Stimulated activated CD4-positive, alpha-beta T cell treated with anti-CD3 and anti-CD28 coated beads, Interleukin-15, amount 100 ng/mL, for 24 hours (primary cell): ENCODE measurements around the gene ITGB5.
A peak's percentile ranks its signal among the peaks of the same experiment; 100 is the strongest.
"Not testable (repeated sequence)": the region's sequence is repeated elsewhere in the genome, so short reads cannot be mapped to it uniquely, and the experiment has no call there.

Experiments
- DNase-seq: peaks from one replicate; pipeline ENCODE4 v3.0.0-alpha.2; 2020

ITGB5 gene

GRCh38 chr3:124834723-124835718, 52.1 kb downstream of the ITGB5 start:
- peak; percentile 61 for DNase-seq

- no peak for DNase-seq
Measured at GRCh38 chr3:124833710-124834332, 53.3 kb downstream of the ITGB5 start.

- DNase-seq: no peak
Measured at GRCh38 chr3:124832782-124833709, 54.1 kb downstream of the ITGB5 start.

GRCh38 chr3:124831628-124832199, 55.5 kb downstream of the ITGB5 start:
- no peak for DNase-seq

- DNase-seq: no peak
Measured at GRCh38 chr3:124829819-124830554, 57.2 kb downstream of the ITGB5 start.

GRCh38 chr3:124829178-124829818, 57.9 kb downstream of the ITGB5 start:
- DNase-seq: no peak

- not testable (repeated sequence) for DNase-seq
Measured at GRCh38 chr3:124827476-124828206, 59.5 kb downstream of the ITGB5 start.

- no peak for DNase-seq
Measured at GRCh38 chr3:124826703-124827102, 60.5 kb downstream of the ITGB5 start.

- DNase-seq: no peak
Measured at GRCh38 chr3:124824286-124824915, 62.8 kb downstream of the ITGB5 start.

- DNase-seq: no peak
Measured at GRCh38 chr3:124823648-124824047, 63.5 kb downstream of the ITGB5 start.

GRCh38 chr3:124823206-124823605, 64.0 kb downstream of the ITGB5 start:
- no peak for DNase-seq

GRCh38 chr3:124821356-124821755, 65.8 kb downstream of the ITGB5 start:
- no peak for DNase-seq

GRCh38 chr3:124818398-124819091, 68.6 kb downstream of the ITGB5 start:
- DNase-seq: no peak

GRCh38 chr3:124817079-124817478, 70.1 kb downstream of the ITGB5 start:
- no peak for DNase-seq

- DNase-seq: no peak
Measured at GRCh38 chr3:124816206-124816605, 71.0 kb downstream of the ITGB5 start.

GRCh38 chr3:124815781-124816180, 71.4 kb downstream of the ITGB5 start:
- DNase-seq: no peak

GRCh38 chr3:124814620-124815421, 72.3 kb downstream of the ITGB5 start:
- DNase-seq: no peak

- no peak for DNase-seq
Measured at GRCh38 chr3:124813541-124813940, 73.6 kb downstream of the ITGB5 start.
